ENCODE data around the gene HIKESHI.

- TF ChIP-seq, protein P1, sequence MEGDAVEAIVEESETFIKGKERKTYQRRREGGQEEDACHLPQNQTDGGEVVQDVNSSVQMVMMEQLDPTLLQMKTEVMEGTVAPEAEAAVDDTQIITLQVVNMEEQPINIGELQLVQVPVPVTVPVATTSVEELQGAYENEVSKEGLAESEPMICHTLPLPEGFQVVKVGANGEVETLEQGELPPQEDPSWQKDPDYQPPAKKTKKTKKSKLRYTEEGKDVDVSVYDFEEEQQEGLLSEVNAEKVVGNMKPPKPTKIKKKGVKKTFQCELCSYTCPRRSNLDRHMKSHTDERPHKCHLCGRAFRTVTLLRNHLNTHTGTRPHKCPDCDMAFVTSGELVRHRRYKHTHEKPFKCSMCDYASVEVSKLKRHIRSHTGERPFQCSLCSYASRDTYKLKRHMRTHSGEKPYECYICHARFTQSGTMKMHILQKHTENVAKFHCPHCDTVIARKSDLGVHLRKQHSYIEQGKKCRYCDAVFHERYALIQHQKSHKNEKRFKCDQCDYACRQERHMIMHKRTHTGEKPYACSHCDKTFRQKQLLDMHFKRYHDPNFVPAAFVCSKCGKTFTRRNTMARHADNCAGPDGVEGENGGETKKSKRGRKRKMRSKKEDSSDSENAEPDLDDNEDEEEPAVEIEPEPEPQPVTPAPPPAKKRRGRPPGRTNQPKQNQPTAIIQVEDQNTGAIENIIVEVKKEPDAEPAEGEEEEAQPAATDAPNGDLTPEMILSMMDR (IDR thresholded peaks at IDR 0.05) = no peak
- TF ChIP-seq POLR2A (IDR thresholded peaks at IDR 0.05) (no peak), POLR2AphosphoS5 (IDR thresholded peaks at IDR 0.05) (no peak), EP300 (IDR thresholded peaks at IDR 0.05; ENCODE audit: low read depth) (no peak)
These were observed 93.1 kb downstream of the HIKESHI start for GRCh38 chr11:86395061-86395551.

All from transverse colon (tissue), 4 donors.